ENCODE results near the gene TP63. TPM values are rescaled to one million over a fixed set of nuclear protein-coding genes. Genes with fewer than 3 reads are reported as not detected.

TP63 gene
- total and polyA plus RNA-seq, 12 donors = 0.11 to 0.84 (median 0.16) TPM; not detected in 1

DNA sequence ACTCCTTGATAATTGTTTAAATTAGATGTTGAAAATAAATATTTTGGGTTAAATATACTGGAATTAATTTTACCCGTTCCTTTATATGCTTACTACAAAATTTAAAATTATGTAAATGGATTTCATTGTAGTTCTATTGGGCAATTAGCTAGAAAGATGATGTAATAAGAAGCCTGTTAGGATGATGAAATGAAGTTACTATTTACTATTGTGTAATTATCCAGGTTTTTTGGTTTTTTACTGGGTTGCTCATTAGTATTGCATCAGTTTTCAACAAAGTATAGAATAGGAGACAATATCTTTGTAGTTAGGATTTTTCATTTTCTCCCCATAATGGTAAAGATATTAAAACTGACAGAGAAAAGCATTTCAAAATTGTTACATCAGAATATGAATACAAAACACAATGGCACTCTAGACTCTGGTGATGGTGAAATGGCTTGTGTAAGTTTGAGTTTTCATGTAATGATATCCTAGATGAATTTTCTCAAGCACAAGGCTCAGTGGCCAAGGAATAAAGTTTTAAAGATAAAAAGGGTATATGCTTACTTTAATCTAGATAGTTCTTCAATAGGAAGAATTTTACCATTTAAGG is 267.5 kb downstream of the TP63 start:
- intact Hi-C loops (cut with DNase I) = no loop called here
- WGBS, 4 donors = 77 to 91% (median 87%) methylated on average over 1 of the region's 1 CpG
- no peak overlapping the region for H3K27ac ChIP-seq
- no peaks in the 10 kb centered on the region for H3K36me3 ChIP-seq (replicated peaks in 1 of 2)
- no peaks in the 10 kb centered on the region for H3K27me3 ChIP-seq
- H3K4me1 ChIP-seq (replicated peaks in 1 of 2) = no peaks in the 10 kb centered on the region
- TF ChIP-seq, protein P1, sequence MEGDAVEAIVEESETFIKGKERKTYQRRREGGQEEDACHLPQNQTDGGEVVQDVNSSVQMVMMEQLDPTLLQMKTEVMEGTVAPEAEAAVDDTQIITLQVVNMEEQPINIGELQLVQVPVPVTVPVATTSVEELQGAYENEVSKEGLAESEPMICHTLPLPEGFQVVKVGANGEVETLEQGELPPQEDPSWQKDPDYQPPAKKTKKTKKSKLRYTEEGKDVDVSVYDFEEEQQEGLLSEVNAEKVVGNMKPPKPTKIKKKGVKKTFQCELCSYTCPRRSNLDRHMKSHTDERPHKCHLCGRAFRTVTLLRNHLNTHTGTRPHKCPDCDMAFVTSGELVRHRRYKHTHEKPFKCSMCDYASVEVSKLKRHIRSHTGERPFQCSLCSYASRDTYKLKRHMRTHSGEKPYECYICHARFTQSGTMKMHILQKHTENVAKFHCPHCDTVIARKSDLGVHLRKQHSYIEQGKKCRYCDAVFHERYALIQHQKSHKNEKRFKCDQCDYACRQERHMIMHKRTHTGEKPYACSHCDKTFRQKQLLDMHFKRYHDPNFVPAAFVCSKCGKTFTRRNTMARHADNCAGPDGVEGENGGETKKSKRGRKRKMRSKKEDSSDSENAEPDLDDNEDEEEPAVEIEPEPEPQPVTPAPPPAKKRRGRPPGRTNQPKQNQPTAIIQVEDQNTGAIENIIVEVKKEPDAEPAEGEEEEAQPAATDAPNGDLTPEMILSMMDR (IDR thresholded peaks at IDR 0.05) = no peak
- TF ChIP-seq POLR2A (IDR thresholded peaks at IDR 0.05) = no peak
- DNase-seq = no peak
- H3K4me3 ChIP-seq = no peak overlapping the region
- H3K9me3 ChIP-seq (replicated peaks in 1 of 3) = no peaks in the 10 kb centered on the region

DNA sequence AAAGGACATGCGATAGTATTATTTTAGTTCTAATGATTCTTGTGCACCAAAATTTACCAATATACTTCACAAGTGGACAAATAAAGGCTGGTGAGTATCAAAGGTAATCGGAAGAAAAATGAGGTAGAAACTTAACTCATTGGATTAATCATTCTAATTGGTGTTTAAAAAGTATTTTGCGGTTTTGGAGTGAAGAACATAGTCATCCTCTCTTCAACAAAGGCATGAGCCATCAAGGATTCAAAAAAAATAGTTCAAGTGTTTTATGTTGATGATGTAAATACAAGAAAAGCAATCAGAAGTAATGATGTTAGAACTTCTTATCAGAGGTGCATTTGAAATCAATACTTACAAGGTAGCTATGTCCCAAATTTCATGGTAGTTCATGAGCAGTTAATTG is 268.0 kb downstream of the TP63 start:
- intact Hi-C loops (cut with DNase I) = no loop called here
- H3K9me3 ChIP-seq (replicated peaks in 1 of 3) = no peaks in the 10 kb centered on the region
- WGBS, 4 donors = 85 to 97% (median 91%) methylated on average over 3 of the region's 3 CpGs
- TF ChIP-seq, protein P1 (IDR thresholded peaks at IDR 0.05) = no peak
- no peak for TF ChIP-seq POLR2A (IDR thresholded peaks at IDR 0.05)
- H3K27me3 ChIP-seq = no peaks in the 10 kb centered on the region
- no peak overlapping the region for H3K4me3 ChIP-seq
- DNase-seq = no peak
- no peak overlapping the region for H3K27ac ChIP-seq
- H3K36me3 ChIP-seq (replicated peaks in 1 of 2) = no peaks in the 10 kb centered on the region
- H3K4me1 ChIP-seq (replicated peaks in 1 of 2) = no peaks in the 10 kb centered on the region

DNA sequence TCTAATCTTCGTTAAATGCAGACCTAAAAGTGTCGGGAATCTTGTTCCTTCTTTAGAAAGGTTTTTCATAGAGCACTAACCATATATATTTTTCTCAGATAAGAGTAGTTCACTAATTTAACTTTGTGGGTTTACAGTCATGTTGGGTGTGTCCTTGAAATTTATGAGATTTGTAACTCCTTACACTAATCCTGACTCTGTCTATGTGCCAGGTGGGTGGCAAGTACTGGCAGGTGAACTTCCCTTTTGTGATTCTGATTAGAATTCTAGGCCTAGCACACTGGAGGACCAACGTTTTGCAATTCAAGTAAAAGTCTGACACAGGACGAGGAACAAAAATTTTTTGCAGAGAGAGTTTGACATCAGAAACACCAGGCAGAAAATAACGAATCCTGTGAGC is 269.4 kb downstream of the TP63 start:
- Histone ChIP-seq H3K27ac (no peak overlapping the region), H3K4me1 (replicated peaks in 1 of 2) (no peaks in the 10 kb centered on the region), H3K4me3 (no peak overlapping the region), H3K27me3 (no peaks in the 10 kb centered on the region), H3K9me3 (replicated peaks in 1 of 3) (no peaks in the 10 kb centered on the region), H3K36me3 (replicated peaks in 1 of 2) (no peaks in the 10 kb centered on the region)
- TF ChIP-seq POLR2A (IDR thresholded peaks at IDR 0.05) = no peak
- TF ChIP-seq, protein P1 (IDR thresholded peaks at IDR 0.05) = no peak
- intact Hi-C loops (cut with DNase I) = no loop called here
- no peak for DNase-seq
- 75 to 82% (median 78%) methylated on average over 5 of the region's 5 CpGs for WGBS, 4 donors

DNA sequence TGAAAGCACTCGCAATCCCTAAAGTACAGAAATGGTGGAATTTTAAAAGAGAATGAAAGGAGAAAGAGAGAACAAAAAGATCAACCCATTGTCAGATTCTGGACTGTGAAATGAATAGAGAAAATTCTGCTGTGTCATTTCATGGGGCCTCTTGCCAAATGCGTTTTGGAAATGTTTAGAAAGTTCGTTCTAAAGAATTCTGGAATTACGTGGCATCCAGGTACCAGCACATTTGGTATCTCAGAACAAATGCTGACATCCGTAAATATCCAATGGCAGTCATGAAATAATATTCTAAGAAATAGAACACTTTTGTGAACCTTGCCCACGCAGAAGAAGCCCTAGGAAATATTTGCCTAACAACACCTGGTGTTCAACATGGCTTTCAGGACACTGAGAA is 270.3 kb downstream of the TP63 start:
- 87 to 91% (median 88%) methylated on average over 6 of the region's 6 CpGs for WGBS, 4 donors
- no peak for DNase-seq
- Histone ChIP-seq H3K27me3 (no peaks in the 10 kb centered on the region), H3K9me3 (replicated peaks in 1 of 3) (no peaks in the 10 kb centered on the region), H3K4me1 (replicated peaks in 1 of 2) (no peaks in the 10 kb centered on the region), H3K27ac (no peak overlapping the region), H3K36me3 (replicated peaks in 1 of 2) (no peaks in the 10 kb centered on the region), H3K4me3 (no peak overlapping the region)
- intact Hi-C loops (cut with DNase I) = no loop called here
- TF ChIP-seq, protein P1 (IDR thresholded peaks at IDR 0.05) = no peak
- no peak for TF ChIP-seq POLR2A (IDR thresholded peaks at IDR 0.05)

All from adrenal gland (tissue), 12 donors.